ENCODE measurements around the gene EMSY. TPM values are rescaled to one million over a fixed set of nuclear protein-coding genes. Genes with fewer than 3 reads are reported as not detected.

EMSY gene
- total and polyA plus RNA-seq, 9 of the 15 experiments (the other 6 are each of a cell fraction or from before 2014, with no cell fraction given), result 12.7 to 25.4 (median 17.9) TPM

GRCh38 chr11:76523786-76524436, 79.1 kb downstream of the EMSY start:
- Histone ChIP-seq H3K79me2 (ENCODE audit: control insufficient read depth, insufficient read depth, low read length) (no peaks in the 10 kb centered on the region), H4K20me1 (replicated peaks; ENCODE audit: control insufficient read depth, insufficient read depth, low read length) (no peaks in the 10 kb centered on the region), H3K9me3 (replicated peaks; ENCODE audit: control insufficient read depth, insufficient read depth, low read depth, low read length) (no peaks in the 10 kb centered on the region), H3K9me1 (ENCODE audit: control insufficient read depth, insufficient read depth, low read length) (no peaks in the 10 kb centered on the region), H3K4me2 (ENCODE audit: insufficient read depth, low read length) (no peak overlapping the region), H3K4me3 (no peak overlapping the region), H3K4me1 (replicated peaks in 1 of 2; ENCODE audit: control insufficient read depth in 2 of 2, insufficient read depth in 2 of 2, low read length in 2 of 2) (no peaks in the 10 kb centered on the region), H2AFZ (ENCODE audit: low read depth, low read length) (no peak overlapping the region), H3K27me3 (ENCODE audit: control insufficient read depth in 2 of 2, insufficient read depth in 2 of 2, low read length in 2 of 2) (no peaks in the 10 kb centered on the region), H3K36me3 (ENCODE audit: control insufficient read depth, insufficient read depth, low read length) (peaks cover 50% of the 10 kb centered on the region), H3K27ac (ENCODE audit: extremely low read depth, low read depth, low read length) (no peak overlapping the region), H3K9ac (ENCODE audit: insufficient read depth in 1 of 2, low read depth in 2 of 2, low read length in 2 of 2) (no peak overlapping the region)
- in situ Hi-C loops (cut with MboI), result no loop called here
- DNase-seq (ENCODE audit: extremely low read depth in 1 of 4, low spot score in 3 of 4) (no peak), FAIRE-seq (no peak), ATAC-seq (no peak)
- POLR2A ChIA-PET, result interaction anchor here (1.1 kb wide), 1 partner anchor 10 kb away, joined by 3 read pairs; no protein-coding TSS in a partner anchor
- WGBS (ENCODE audit: insufficient coverage, low coverage, missing lambda C conversion rate), result 89% methylated on average over 2 of the region's 2 CpGs
- CTCF ChIA-PET (ENCODE audit: low intra/inter-chr PET ratio), result no interaction called here
- no TSS peak for BruUV-seq (replicated peaks)
- intact Hi-C loops (cut with micrococcal nuclease), result no loop called here
- TF ChIP-seq NFRKB (IDR thresholded peaks at IDR 0.05; ENCODE audit: low read depth) (no peak), ZNF217 (CRISPR knock-in tag; IDR thresholded peaks at IDR 0.05) (no peak), RREB1 (CRISPR knock-in tag; IDR thresholded peaks at IDR 0.05) (no peak), ZNF395 (CRISPR knock-in tag; IDR thresholded peaks at IDR 0.05) (no peak), LEF1 (IDR thresholded peaks at IDR 0.05) (no peak), ZBTB12 (CRISPR knock-in tag; IDR thresholded peaks at IDR 0.05) (no peak), DLX4 (CRISPR knock-in tag; IDR thresholded peaks at IDR 0.05) (no peak), ATF1 (CRISPR knock-in tag; IDR thresholded peaks at IDR 0.05) (no peak), ATF1 (tag; IDR thresholded peaks at IDR 0.05) (no peak), EP400 (IDR thresholded peaks at IDR 0.05) (no peak), NR0B1 (IDR thresholded peaks at IDR 0.05; ENCODE audit: partially characterized antibody) (no peak), NR2F6 (CRISPR knock-in tag; IDR thresholded peaks at IDR 0.05) (no peak)

Data from K562 (cell line).